H1 (cell line): Measurements from ENCODE around the gene MINAR1. TPM values are rescaled to one million over a fixed set of nuclear protein-coding genes. Genes with fewer than 3 reads are reported as not detected.

Experiments
- EGR1 ChIP-seq: IDR thresholded peaks from 2 replicates; pipeline ENCODE4 v1.6.1; 2011; ENCODE audit warnings: low read depth, low read length, borderline replicate concordance
- polyA plus RNA-seq, 7 experiments: library from polyadenylated mRNA; depleted of rRNA in 3 of 7; stranded (reverse) in 5 of 7; unstranded in 2 of 7; fragments of >200 nt in 5 of 7; fragments of 200-250 nt in 2 of 7; gene quantifications; 1 replicate in 5 of 7; 2 replicates in 1 of 7; 4 replicates in 1 of 7; pipeline versions ENCODE4 v1.2.1 to v1.2.3, GENCODE V29; 2011 to 2013; ENCODE audit warnings: missing spikeins in 2 of 7, mixed read lengths in 2 of 7
- total RNA-seq: library from RNA; stranded (reverse); fragmentation: NEBNext Ultra II Directional; extraction: Animal tissue kit (Norgen Biotek cat#: 25700); gene quantifications from 2 replicates; pipeline ENCODE4 v1.2.1, GENCODE V29; 2021

MINAR1 gene
- total and polyA plus RNA-seq, 2 of the 8 experiments (the other 6 are each of a cell fraction or from before 2014, with no cell fraction given): 0.17 to 0.67 TPM

DNA sequence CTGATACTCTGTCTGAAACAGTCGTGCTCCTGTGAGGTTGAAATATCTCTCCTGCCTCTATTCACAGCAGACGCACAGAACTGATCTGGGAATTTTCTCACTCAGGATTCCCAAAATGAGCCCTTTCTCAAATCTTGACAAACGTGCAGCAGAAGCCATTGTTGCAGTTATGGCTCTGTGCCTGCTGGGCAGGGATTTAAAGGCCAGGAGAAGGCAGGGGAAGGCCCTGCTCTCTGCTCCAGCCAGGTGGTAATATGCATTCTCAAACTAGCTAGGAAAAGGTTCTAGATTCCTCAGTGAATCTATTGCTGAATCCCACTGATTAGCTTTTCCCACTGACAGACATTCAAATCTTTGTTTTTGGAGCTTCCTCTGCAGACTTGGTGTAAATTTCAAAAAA, 2.2 kb downstream of the MINAR1 start (continued):
- no peak for TF ChIP-seq EGR1
- TF ChIP-seq, all 59 proteins: peak for 0
